H9 (cell line): ENCODE results near the gene ZC3H18. TPM values are rescaled to one million over a fixed set of nuclear protein-coding genes. Genes with fewer than 3 reads are reported as not detected.
A peak's percentile ranks its signal among the peaks of the same experiment; 100 is the strongest.

Experiments used
- DNase-seq: peaks from one replicate; pipeline ENCODE4 v3.0.0-alpha.2; 2017
- H2AFZ ChIP-seq: one replicate; pipeline ENCODE4 v1.6.1; 2013; ENCODE audit warnings: mild to moderate bottlenecking, low read length, control low read depth, moderate library complexity
- H2AK5ac ChIP-seq: 2 replicates; pipeline ENCODE4 v1.6.1; 2013; ENCODE audit warnings: low read length, control low read depth, mixed read lengths; ENCODE audit not compliant: insufficient read length
- H2BK120ac ChIP-seq: one replicate; pipeline ENCODE4 v1.6.1; 2013; ENCODE audit warnings: low read depth, mild to moderate bottlenecking, low read length, control low read depth, inconsistent platforms; ENCODE audit not compliant: poor library complexity, severe bottlenecking
- H2BK12ac ChIP-seq: 2 replicates; pipeline ENCODE4 v1.6.1; 2013; ENCODE audit warnings: low read length, control low read depth, mixed read lengths, low read depth; ENCODE audit not compliant: insufficient read length
- H2BK15ac ChIP-seq: 2 replicates; pipeline ENCODE4 v1.6.1; 2013; ENCODE audit warnings: low read depth, low read length, control low read depth
- H2BK20ac ChIP-seq: one replicate; pipeline ENCODE4 v1.6.1; 2013; ENCODE audit warnings: low read depth, mild to moderate bottlenecking, low read length, control low read depth, inconsistent platforms; ENCODE audit not compliant: poor library complexity, severe bottlenecking
- H2BK5ac ChIP-seq: 2 replicates; pipeline ENCODE4 v1.6.1; 2013; ENCODE audit warnings: low read length, control low read depth, mixed read lengths; ENCODE audit not compliant: insufficient read length
- H3K14ac ChIP-seq: 2 replicates; pipeline ENCODE4 v1.6.1; 2013; ENCODE audit warnings: low read length, control low read depth; ENCODE audit not compliant: insufficient read depth
- H3K18ac ChIP-seq: 2 replicates; pipeline ENCODE4 v1.6.1; 2013; ENCODE audit warnings: low read depth, mild to moderate bottlenecking, mixed read lengths, low read length, control low read depth; ENCODE audit not compliant: insufficient read length
- H3K23ac ChIP-seq: 2 replicates; pipeline ENCODE4 v1.6.1; 2013; ENCODE audit warnings: low read length, control low read depth, mixed read lengths, low read depth; ENCODE audit not compliant: insufficient read length
- H3K23me2 ChIP-seq: 2 replicates; pipeline ENCODE4 v1.6.1; 2013; ENCODE audit warnings: low read depth, mild to moderate bottlenecking, mixed read lengths, low read length, control low read depth; ENCODE audit not compliant: insufficient read length, poor library complexity, severe bottlenecking
- H3K27ac ChIP-seq: 2 replicates; pipeline ENCODE4 v1.5.1; 2013; ENCODE audit warnings: low read length, control low read depth, mixed read lengths, low read depth; ENCODE audit not compliant: insufficient read length
- H3K27me3 ChIP-seq: 2 replicates; pipeline ENCODE4 v1.6.1; 2013; ENCODE audit warnings: low read length, control low read depth, inconsistent platforms; ENCODE audit not compliant: insufficient read depth
- H3K4ac ChIP-seq: 2 replicates; pipeline ENCODE4 v1.6.1; 2013; ENCODE audit warnings: low read depth, mild to moderate bottlenecking, control low read depth, inconsistent platforms, low read length, moderate library complexity
- H3K4me1 ChIP-seq: 2 replicates; pipeline ENCODE4 v1.6.1; 2013; ENCODE audit warnings: low read length, control low read depth, inconsistent platforms; ENCODE audit not compliant: insufficient read depth
- H3K4me2 ChIP-seq: 2 replicates; pipeline ENCODE4 v1.6.1; 2013; ENCODE audit warnings: low read length, control low read depth, mixed read lengths; ENCODE audit not compliant: insufficient read length, insufficient read depth
- H3K56ac ChIP-seq: 2 replicates; pipeline ENCODE4 v1.6.1; 2013; ENCODE audit warnings: low read depth, mild to moderate bottlenecking, mixed read lengths, low read length, control low read depth; ENCODE audit not compliant: insufficient read length
- H3K79me1 ChIP-seq: 2 replicates; pipeline ENCODE4 v1.6.1; 2013; ENCODE audit warnings: low read depth, mild to moderate bottlenecking, moderate library complexity, low read length, control low read depth, inconsistent platforms; ENCODE audit not compliant: insufficient read depth, poor library complexity, severe bottlenecking
- H3K79me2 ChIP-seq: 2 replicates; pipeline ENCODE4 v1.6.1; 2013; ENCODE audit warnings: low read length, control low read depth, inconsistent platforms; ENCODE audit not compliant: insufficient read depth
- H3K9ac ChIP-seq: 2 replicates; pipeline ENCODE4 v1.6.1; 2013; ENCODE audit warnings: low read length, control low read depth, mixed read lengths; ENCODE audit not compliant: insufficient read length; ENCODE audit errors: extremely low read depth
- H3K9me3 ChIP-seq: one replicate; pipeline ENCODE4 v1.6.1; 2013; ENCODE audit warnings: low read depth, low read length, inconsistent platforms; ENCODE audit not compliant: control insufficient read depth
- H3T11ph ChIP-seq: one replicate; pipeline ENCODE4 v1.6.1; 2013; ENCODE audit warnings: mild to moderate bottlenecking, low read length, control low read depth, inconsistent platforms
- H4K20me1 ChIP-seq: one replicate; pipeline ENCODE4 v1.6.1; 2013; ENCODE audit not compliant: control insufficient read depth, insufficient read length, insufficient read depth
- H4K5ac ChIP-seq: 2 replicates; pipeline ENCODE4 v1.6.1; 2013; ENCODE audit warnings: low read depth, mild to moderate bottlenecking, mixed read lengths, low read length, control low read depth; ENCODE audit not compliant: insufficient read length
- H4K8ac ChIP-seq: replicated peaks from 2 replicates; pipeline ENCODE4 v1.6.1; 2013; ENCODE audit warnings: low read length, control low read depth, mixed read lengths, low read depth; ENCODE audit not compliant: insufficient read length
- H4K91ac ChIP-seq: 2 replicates; pipeline ENCODE4 v1.6.1; 2013; ENCODE audit warnings: low read depth, mild to moderate bottlenecking, moderate library complexity, mixed read lengths, low read length, control low read depth; ENCODE audit not compliant: insufficient read length
- H3K27ac Mint-ChIP-seq, 3 experiments: 2 replicates in 2 of 3; 3 replicates in 1 of 3; pipeline ENCODE4 v1.8.0; 2020 to 2021; ENCODE audit warnings: mixed read lengths in 3 of 3, mild to moderate bottlenecking in 1 of 3, moderate library complexity in 1 of 3
- H3K27me3 Mint-ChIP-seq: 2 replicates; pipeline ENCODE4 v1.8.0; 2021; ENCODE audit warnings: low read depth, mild to moderate bottlenecking, moderate library complexity, mixed read lengths
- H3K36me3 Mint-ChIP-seq, 3 experiments: 2 replicates in 2 of 3; 3 replicates in 1 of 3; pipeline ENCODE4 v1.8.0; 2020 to 2021; ENCODE audit warnings: low read depth in 3 of 3, mixed read lengths in 3 of 3; ENCODE audit not compliant: insufficient read depth in 1 of 3
- H3K4me1 Mint-ChIP-seq, 2 experiments: 2 replicates each; pipeline ENCODE4 v1.8.0; 2020; ENCODE audit warnings: mixed read lengths in 2 of 2
- H3K4me3 Mint-ChIP-seq, 2 experiments: 2 replicates in 1 of 2; 3 replicates in 1 of 2; pipeline ENCODE4 v1.8.0; 2020 to 2021; ENCODE audit warnings: mild to moderate bottlenecking in 2 of 2, mixed read lengths in 2 of 2, moderate library complexity in 1 of 2
- H3K9me3 Mint-ChIP-seq, 2 experiments: 2 replicates in 1 of 2; 3 replicates in 1 of 2; pipeline ENCODE4 v1.8.0; 2020; ENCODE audit warnings: mild to moderate bottlenecking in 2 of 2, mixed read lengths in 2 of 2, moderate library complexity in 1 of 2
- WGBS: extraction: QIAGEN DNeasy Blood & Tissue Kit; methylation state at CpG from one replicate; pipeline ENCODE4 v1.1.7; 2013; ENCODE audit warnings: missing lambda C conversion rate, low lambda C conversion rate, mixed read lengths; ENCODE audit not compliant: insufficient read length; ENCODE audit errors: extremely low coverage; 5-methylcytosine and 5-hydroxymethylcytosine counted together
- total RNA-seq: library from RNA; stranded (reverse); gene quantifications from 2 replicates; pipeline ENCODE4 v1.2.1, GENCODE V29; 2021
- TF ChIP-seq, protein P1 (sequence below): fragments of 200-600 bp; sonication (generic); conservative IDR thresholded peaks from 3 replicates; pipeline ENCODE4 v1.8.0; 2021; ENCODE audit warnings: antibody characterized with exemption, mild to moderate bottlenecking

Gene ZC3H18
- total RNA-seq, 1 experiment from 2014 or later = 69.7 TPM

DNA sequence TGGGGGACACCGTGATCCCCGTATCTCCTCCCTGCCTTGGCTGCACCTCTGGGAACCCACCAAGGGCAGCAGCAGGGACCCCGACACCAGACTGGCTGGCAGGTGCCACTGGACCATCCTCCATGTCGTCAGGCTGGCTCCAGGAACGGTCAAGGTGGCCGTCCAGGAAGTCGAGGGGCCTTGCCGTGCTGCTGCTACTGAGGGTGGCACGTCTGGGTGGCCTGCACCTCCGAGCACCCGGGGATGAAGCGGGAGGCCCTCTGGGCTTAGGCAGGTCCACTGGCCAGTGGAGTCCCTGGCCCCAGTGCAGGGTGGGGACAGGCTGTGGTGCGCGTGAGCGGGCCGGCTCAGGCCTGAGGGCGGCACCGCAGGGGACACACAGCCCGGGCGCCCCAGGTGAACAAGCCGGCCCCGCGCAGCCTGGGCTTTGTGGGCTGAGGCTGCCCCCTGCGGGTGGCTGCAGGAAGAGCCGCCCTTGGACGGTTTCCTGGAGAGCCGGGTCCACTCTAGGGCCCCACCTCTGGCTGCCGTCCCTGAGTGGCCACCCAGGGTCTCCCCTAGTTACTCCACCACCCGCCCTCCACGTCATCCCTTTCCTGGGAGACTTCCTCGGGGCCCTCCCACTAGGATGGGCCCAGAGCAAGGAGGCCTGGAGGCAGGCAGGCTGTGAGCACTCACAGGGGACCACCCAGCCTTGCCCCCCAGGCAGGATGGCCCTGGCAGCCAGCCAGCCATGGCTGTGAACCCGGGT is 42.8 kb upstream of the ZC3H18 start:
- Histone ChIP-seq H4K20me1 (no peaks in the 10 kb centered on the region), H3K9me3 (no peaks in the 10 kb centered on the region), H4K5ac (no peak overlapping the region), H2BK15ac (no peak overlapping the region), H3K4me2 (no peak overlapping the region), H3K56ac (no peak overlapping the region), H2AFZ (no peak overlapping the region), H3K4me1 (no peaks in the 10 kb centered on the region), H2BK20ac (no peak overlapping the region), H2BK5ac (no peak overlapping the region), H3K23ac (no peak overlapping the region), H3K79me2 (no peaks in the 10 kb centered on the region), H3K14ac (no peak overlapping the region), H3K79me1 (no peaks in the 10 kb centered on the region), H2BK120ac (no peak overlapping the region), H3T11ph (no peak overlapping the region), H3K4ac (no peak overlapping the region), H2BK12ac (no peak overlapping the region), H3K23me2 (no peaks in the 10 kb centered on the region), H4K91ac (no peak overlapping the region), H3K9ac (no peak overlapping the region), H4K8ac (no peak overlapping the region), H3K18ac (no peak overlapping the region), H3K27me3 (no peaks in the 10 kb centered on the region), H3K27ac (no peak overlapping the region), H2AK5ac (no peak overlapping the region)
- peaks cover 0 to 16% (median 8%) of the 10 kb centered on the region in 3 experiments; a peak in 3 of 7 replicates for H3K36me3 Mint-ChIP-seq
- WGBS = no CpG with 5 or more reads among the region's 32 CpGs
- H3K4me3 Mint-ChIP-seq = no peak overlapping the region
- no peaks in the 10 kb centered on the region for H3K9me3 Mint-ChIP-seq
- DNase-seq = peak; percentile 81
- peaks cover 2% of the 10 kb centered on the region; the same call in 1 of the 2 replicates for H3K27me3 Mint-ChIP-seq
- peaks cover 0 to 4% of the 10 kb centered on the region in 2 experiments; a peak in 1 of 4 replicates for H3K4me1 Mint-ChIP-seq
- TF ChIP-seq, protein P1, sequence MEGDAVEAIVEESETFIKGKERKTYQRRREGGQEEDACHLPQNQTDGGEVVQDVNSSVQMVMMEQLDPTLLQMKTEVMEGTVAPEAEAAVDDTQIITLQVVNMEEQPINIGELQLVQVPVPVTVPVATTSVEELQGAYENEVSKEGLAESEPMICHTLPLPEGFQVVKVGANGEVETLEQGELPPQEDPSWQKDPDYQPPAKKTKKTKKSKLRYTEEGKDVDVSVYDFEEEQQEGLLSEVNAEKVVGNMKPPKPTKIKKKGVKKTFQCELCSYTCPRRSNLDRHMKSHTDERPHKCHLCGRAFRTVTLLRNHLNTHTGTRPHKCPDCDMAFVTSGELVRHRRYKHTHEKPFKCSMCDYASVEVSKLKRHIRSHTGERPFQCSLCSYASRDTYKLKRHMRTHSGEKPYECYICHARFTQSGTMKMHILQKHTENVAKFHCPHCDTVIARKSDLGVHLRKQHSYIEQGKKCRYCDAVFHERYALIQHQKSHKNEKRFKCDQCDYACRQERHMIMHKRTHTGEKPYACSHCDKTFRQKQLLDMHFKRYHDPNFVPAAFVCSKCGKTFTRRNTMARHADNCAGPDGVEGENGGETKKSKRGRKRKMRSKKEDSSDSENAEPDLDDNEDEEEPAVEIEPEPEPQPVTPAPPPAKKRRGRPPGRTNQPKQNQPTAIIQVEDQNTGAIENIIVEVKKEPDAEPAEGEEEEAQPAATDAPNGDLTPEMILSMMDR = peak; percentile 96
- H3K27ac Mint-ChIP-seq = no peak overlapping the region
